D721Med (cell line): ENCODE measurements around the gene PINK1.

Experiments
- DNase-seq: peaks from one replicate; pipeline ENCODE4 v3.0.0; 2011; ENCODE audit warnings: low spot score; ENCODE audit not compliant: insufficient read length
- FAIRE-seq: peaks from 2 replicates; lab custom pipeline; 2011; peaks lifted over from hg19 to GRCh38; lab: Jason Lieb, UNC
- CTCF ChIP-seq: IDR thresholded peaks from 2 replicates; pipeline ENCODE4 v1.5.1; 2012; ENCODE audit warnings: mild to moderate bottlenecking, control low read depth; ENCODE audit not compliant: insufficient read depth; ENCODE audit errors: missing control alignments

The PINK1 gene

GRCh38 chr1:20685741-20686140 is 52.5 kb downstream of the PINK1 start:
- FAIRE-seq, result no peak
- TF ChIP-seq CTCF, result no peak
- DNase-seq, result no peak

GRCh38 chr1:20686883-20687725 is 53.8 kb downstream of the PINK1 start:
- FAIRE-seq (no peak), DNase-seq (no peak)
- TF ChIP-seq CTCF, result no peak

- FAIRE-seq (no peak), DNase-seq (no peak)
- TF ChIP-seq CTCF, result no peak
Observed at GRCh38 chr1:20689645-20690056, 56.4 kb downstream of the PINK1 start.

- no peak for TF ChIP-seq CTCF
- no peak for FAIRE-seq
Observed at GRCh38 chr1:20691872-20692271, 58.6 kb downstream of the PINK1 start.

GRCh38 chr1:20693623-20694022 is 60.4 kb downstream of the PINK1 start:
- DNase-seq (no peak), FAIRE-seq (no peak)
- TF ChIP-seq CTCF, result no peak

More at GRCh38 chr1:20691872-20692271, 58.6 kb downstream of the PINK1 start:
- DNase-seq, result no peak

GRCh38 chr1:20695515-20695914 is 62.3 kb downstream of the PINK1 start:
- no peak for FAIRE-seq
- DNase-seq, result no peak
- no peak for TF ChIP-seq CTCF
